Neural progenitor cell (in vitro differentiated cells): ENCODE results near the gene SLC28A1. TPM values are rescaled to one million over a fixed set of nuclear protein-coding genes. Genes with fewer than 3 reads are reported as not detected.
A peak's percentile ranks its signal among the peaks of the same experiment; 100 is the strongest.

Experiments
- DNase-seq: peaks from one replicate; pipeline ENCODE4 v3.0.0-alpha.2; 2016; ENCODE audit warnings: low spot score
- H2AFZ ChIP-seq: fragments of 200-600 bp; sonication (generic); replicated peaks from 2 replicates; pipeline ENCODE4 v1.6.1; 2016; ENCODE audit warnings: antibody characterized with exemption
- H3F3A ChIP-seq: fragments of 200-600 bp; sonication (generic); 2 replicates; pipeline ENCODE4 v1.6.1; 2016; ENCODE audit warnings: antibody characterized with exemption, low read depth
- H3K27ac ChIP-seq: fragments of 200-600 bp; sonication (generic); 2 replicates; pipeline ENCODE4 v1.5.1; 2016; ENCODE audit warnings: mild to moderate bottlenecking
- H3K27me3 ChIP-seq: fragments of 200-600 bp; sonication (generic); 2 replicates; pipeline ENCODE4 v1.6.1; 2016; ENCODE audit warnings: mild to moderate bottlenecking, moderate library complexity
- H3K36me3 ChIP-seq: fragments of 200-600 bp; sonication (generic); 2 replicates; pipeline ENCODE4 v1.5.1; 2016
- H3K4me1 ChIP-seq: fragments of 200-600 bp; sonication (generic); 2 replicates; pipeline ENCODE4 v1.6.1; 2016; ENCODE audit warnings: mixed run types
- H3K4me2 ChIP-seq: fragments of 200-600 bp; sonication (generic); 2 replicates; pipeline ENCODE4 v1.6.1; 2016
- H3K4me3 ChIP-seq: fragments of 200-600 bp; sonication (generic); 2 replicates; pipeline ENCODE4 v1.5.1; 2016
- H3K79me2 ChIP-seq: fragments of 200-600 bp; sonication (generic); 2 replicates; pipeline ENCODE4 v1.6.1; 2016; ENCODE audit warnings: low read depth
- H3K9ac ChIP-seq: fragments of 200-600 bp; sonication (generic); 2 replicates; pipeline ENCODE4 v1.6.1; 2016
- H3K9me3 ChIP-seq: fragments of 200-600 bp; sonication (generic); 2 replicates; pipeline ENCODE4 v1.5.1; 2016; ENCODE audit warnings: low read depth
- H4K20me1 ChIP-seq: fragments of 200-600 bp; sonication (generic); 2 replicates; pipeline ENCODE4 v1.6.1; 2016; ENCODE audit warnings: low read depth
- H3K27ac Mint-ChIP-seq: 3 replicates; pipeline ENCODE4 v1.8.0; 2021; ENCODE audit warnings: mixed read lengths
- H3K27me3 Mint-ChIP-seq: 2 replicates; pipeline ENCODE4 v1.8.0; 2022; ENCODE audit warnings: low read depth, mild to moderate bottlenecking, inconsistent platforms, moderate library complexity, mixed read lengths; ENCODE audit not compliant: insufficient read depth
- H3K36me3 Mint-ChIP-seq: 3 replicates; pipeline ENCODE4 v1.8.0; 2021; ENCODE audit warnings: mixed read lengths
- H3K4me1 Mint-ChIP-seq: 3 replicates; pipeline ENCODE4 v1.8.0; 2021; ENCODE audit warnings: mixed read lengths
- H3K4me3 Mint-ChIP-seq: 3 replicates; pipeline ENCODE4 v1.8.0; 2021; ENCODE audit warnings: mild to moderate bottlenecking, moderate library complexity, mixed read lengths
- H3K9me3 Mint-ChIP-seq: 3 replicates; pipeline ENCODE4 v1.8.0; 2020; ENCODE audit warnings: mixed read lengths
- CTCF ChIP-seq: fragments of 200-600 bp; sonication (generic); IDR thresholded peaks from 2 replicates; pipeline ENCODE4 v1.5.1; 2017; ENCODE audit warnings: antibody characterized with exemption, mild to moderate bottlenecking
- EZH2 ChIP-seq: fragments of 200-600 bp; sonication (generic); IDR thresholded peaks from 2 replicates; pipeline ENCODE4 v1.6.1; 2017; ENCODE audit warnings: antibody characterized with exemption, mild to moderate bottlenecking, moderate library complexity
- EZH2phosphoT487 ChIP-seq: fragments of 200-600 bp; sonication (generic); IDR thresholded peaks from 2 replicates; pipeline ENCODE4 v1.6.1; 2017; ENCODE audit warnings: antibody characterized with exemption
- total RNA-seq: library from RNA; depleted of rRNA; stranded (reverse); fragments of >200 nt; gene quantifications from 2 replicates; pipeline ENCODE4 v1.2.3, GENCODE V29; 2015; ENCODE audit warnings: low replicate concordance

The SLC28A1 gene
- total RNA-seq, 1 donor from 2014 or later, result not detected

GRCh38 chr15:84961707-84962106, 77.2 kb downstream of the SLC28A1 start:
- Histone ChIP-seq H3K27ac (no peak overlapping the region), H3K27me3 (no peaks in the 10 kb centered on the region), H3K4me1 (peaks cover 4% of the 10 kb centered on the region), H3K4me3 (no peak overlapping the region), H4K20me1 (no peaks in the 10 kb centered on the region), H3K9me3 (no peaks in the 10 kb centered on the region), H2AFZ (no peak overlapping the region), H3K36me3 (no peaks in the 10 kb centered on the region), H3K4me2 (no peak overlapping the region), H3K79me2 (no peaks in the 10 kb centered on the region), H3F3A (no peaks in the 10 kb centered on the region), H3K9ac (no peak overlapping the region)
- Mint-ChIP-seq H3K4me1 (peaks cover 11% of the 10 kb centered on the region), H3K27ac (no peak overlapping the region), H3K27me3 (peaks cover 7% of the 10 kb centered on the region), H3K4me3 (no peak overlapping the region), H3K36me3 (peaks cover 4% of the 10 kb centered on the region), H3K9me3 (peaks cover 11% of the 10 kb centered on the region)
- TF ChIP-seq EZH2phosphoT487 (no peak), CTCF (no peak), EZH2 (no peak)
- DNase-seq, result no peak

GRCh38 chr15:84962955-84963354, 78.5 kb downstream of the SLC28A1 start:
- peaks cover 4% of the 10 kb centered on the region for H3K36me3 Mint-ChIP-seq
- H2AFZ ChIP-seq, result no peak overlapping the region
- no peak for DNase-seq
- H3F3A ChIP-seq, result no peaks in the 10 kb centered on the region
- no peak overlapping the region for H3K4me3 ChIP-seq
- H3K4me3 Mint-ChIP-seq, result no peak overlapping the region
- peak overlapping the region; percentile 25 for H3K27ac Mint-ChIP-seq
- H4K20me1 ChIP-seq, result no peaks in the 10 kb centered on the region
- no peak overlapping the region for H3K9ac ChIP-seq
- no peaks in the 10 kb centered on the region for H3K36me3 ChIP-seq
- H3K27ac ChIP-seq, result no peak overlapping the region
- no peaks in the 10 kb centered on the region for H3K9me3 ChIP-seq
- H3K27me3 Mint-ChIP-seq, result peaks cover 5% of the 10 kb centered on the region
- no peaks in the 10 kb centered on the region for H3K79me2 ChIP-seq
- H3K4me1 ChIP-seq, result peaks cover 4% of the 10 kb centered on the region
- H3K4me2 ChIP-seq, result no peak overlapping the region
- peaks cover 4% of the 10 kb centered on the region for H3K9me3 Mint-ChIP-seq
- H3K27me3 ChIP-seq, result no peaks in the 10 kb centered on the region
- TF ChIP-seq CTCF (no peak), EZH2 (no peak), EZH2phosphoT487 (no peak)
- peaks cover 13% of the 10 kb centered on the region for H3K4me1 Mint-ChIP-seq

- Histone ChIP-seq H4K20me1 (no peaks in the 10 kb centered on the region), H3K27me3 (no peaks in the 10 kb centered on the region), H3K4me2 (no peak overlapping the region), H3K79me2 (no peaks in the 10 kb centered on the region), H2AFZ (no peak overlapping the region), H3K9me3 (no peaks in the 10 kb centered on the region), H3K4me3 (no peak overlapping the region), H3K4me1 (no peaks in the 10 kb centered on the region), H3K9ac (no peak overlapping the region), H3K36me3 (no peaks in the 10 kb centered on the region), H3K27ac (no peak overlapping the region), H3F3A (no peaks in the 10 kb centered on the region)
- no peak for DNase-seq
- peaks cover 3% of the 10 kb centered on the region for H3K4me1 Mint-ChIP-seq
- H3K27ac Mint-ChIP-seq, result no peak overlapping the region
- TF ChIP-seq CTCF, result no peak
- TF ChIP-seq EZH2phosphoT487, result no peak
- no peak for TF ChIP-seq EZH2
- H3K4me3 Mint-ChIP-seq, result no peak overlapping the region
- peaks cover 2% of the 10 kb centered on the region for H3K9me3 Mint-ChIP-seq
- peaks cover 2% of the 10 kb centered on the region for H3K27me3 Mint-ChIP-seq
- H3K36me3 Mint-ChIP-seq, result peaks cover 4% of the 10 kb centered on the region
Observed at GRCh38 chr15:84967380-84967779, 82.9 kb downstream of the SLC28A1 start.
